Measurements from ENCODE around the gene SORL1. TPM values are rescaled to one million over a fixed set of nuclear protein-coding genes. Genes with fewer than 3 reads are reported as not detected.

Gene SORL1
- total and polyA plus RNA-seq, 2 of the 13 experiments (the other 11 are each of a cell fraction or from before 2014, with no cell fraction given): 21.3 to 148 TPM

DNA sequence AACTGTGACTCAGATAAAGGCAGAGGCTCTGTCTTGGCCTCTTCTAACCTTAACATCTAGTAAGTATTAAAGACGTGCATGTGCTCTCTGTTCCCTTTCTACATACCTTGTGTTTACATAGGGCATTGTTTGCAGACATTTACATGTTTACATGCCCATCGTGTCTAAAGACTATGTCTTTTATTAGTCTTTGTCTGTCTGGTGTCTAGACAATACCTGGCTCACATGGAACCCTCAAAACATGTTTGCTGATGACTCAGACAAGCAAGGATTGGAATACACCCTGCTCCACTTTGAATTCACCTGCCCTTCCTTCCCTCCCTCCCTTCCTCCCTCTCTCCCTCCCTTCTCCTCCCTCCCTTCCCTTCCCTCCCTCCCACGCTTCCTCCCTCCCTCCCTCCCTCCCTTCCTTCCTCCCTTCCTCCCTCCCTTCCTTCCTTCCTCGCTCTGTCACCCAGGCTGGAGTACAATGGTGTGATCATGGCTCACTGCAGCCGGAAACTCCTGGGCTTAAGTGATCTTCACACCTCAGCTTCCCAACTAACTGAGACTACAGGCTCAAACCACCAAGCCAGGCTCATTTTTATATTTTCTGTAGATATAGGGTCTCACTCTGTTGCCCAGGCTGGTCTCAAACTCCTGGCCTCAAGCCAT is 24.4 kb downstream of the SORL1 start (continued):
- TF ChIP-seq, protein P1, sequence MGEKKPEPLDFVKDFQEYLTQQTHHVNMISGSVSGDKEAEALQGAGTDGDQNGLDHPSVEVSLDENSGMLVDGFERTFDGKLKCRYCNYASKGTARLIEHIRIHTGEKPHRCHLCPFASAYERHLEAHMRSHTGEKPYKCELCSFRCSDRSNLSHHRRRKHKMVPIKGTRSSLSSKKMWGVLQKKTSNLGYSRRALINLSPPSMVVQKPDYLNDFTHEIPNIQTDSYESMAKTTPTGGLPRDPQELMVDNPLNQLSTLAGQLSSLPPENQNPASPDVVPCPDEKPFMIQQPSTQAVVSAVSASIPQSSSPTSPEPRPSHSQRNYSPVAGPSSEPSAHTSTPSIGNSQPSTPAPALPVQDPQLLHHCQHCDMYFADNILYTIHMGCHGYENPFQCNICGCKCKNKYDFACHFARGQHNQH (CRISPR knock-in tag; IDR thresholded peaks at IDR 0.05): 0 out of 2 replicates have a peak, but pooled peaks have one; percentile 37
- TF ChIP-seq ZIK1 (CRISPR knock-in tag; IDR thresholded peaks at IDR 0.05; ENCODE audit: borderline replicate concordance, low read depth): no peak
- TF ChIP-seq, protein P2, sequence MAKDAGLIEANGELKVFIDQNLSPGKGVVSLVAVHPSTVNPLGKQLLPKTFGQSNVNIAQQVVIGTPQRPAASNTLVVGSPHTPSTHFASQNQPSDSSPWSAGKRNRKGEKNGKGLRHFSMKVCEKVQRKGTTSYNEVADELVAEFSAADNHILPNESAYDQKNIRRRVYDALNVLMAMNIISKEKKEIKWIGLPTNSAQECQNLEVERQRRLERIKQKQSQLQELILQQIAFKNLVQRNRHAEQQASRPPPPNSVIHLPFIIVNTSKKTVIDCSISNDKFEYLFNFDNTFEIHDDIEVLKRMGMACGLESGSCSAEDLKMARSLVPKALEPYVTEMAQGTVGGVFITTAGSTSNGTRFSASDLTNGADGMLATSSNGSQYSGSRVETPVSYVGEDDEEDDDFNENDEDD (CRISPR knock-in tag; IDR thresholded peaks at IDR 0.05; ENCODE audit: borderline replicate concordance): no peak
- no peak for TF ChIP-seq MBD4 (IDR thresholded peaks at IDR 0.05; ENCODE audit: borderline replicate concordance, low read length)
- TF ChIP-seq, protein P3, sequence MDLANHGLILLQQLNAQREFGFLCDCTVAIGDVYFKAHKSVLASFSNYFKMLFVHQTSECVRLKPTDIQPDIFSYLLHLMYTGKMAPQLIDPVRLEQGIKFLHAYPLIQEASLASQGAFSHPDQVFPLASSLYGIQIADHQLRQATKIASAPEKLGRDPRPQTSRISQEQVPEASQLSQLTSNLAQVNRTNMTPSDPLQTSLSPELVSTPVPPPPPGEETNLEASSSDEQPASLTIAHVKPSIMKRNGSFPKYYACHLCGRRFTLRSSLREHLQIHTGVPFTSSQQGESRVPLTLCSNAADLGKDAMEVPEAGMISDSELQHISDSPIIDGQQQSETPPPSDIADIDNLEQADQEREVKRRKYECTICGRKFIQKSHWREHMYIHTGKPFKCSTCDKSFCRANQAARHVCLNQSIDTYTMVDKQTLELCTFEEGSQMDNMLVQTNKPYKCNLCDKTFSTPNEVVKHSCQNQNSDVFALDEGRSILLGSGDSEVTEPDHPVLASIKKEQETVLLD (CRISPR knock-in tag; IDR thresholded peaks at IDR 0.05; ENCODE audit: low read depth): no peak
- TF ChIP-seq PAX8 (CRISPR knock-in tag; IDR thresholded peaks at IDR 0.05; ENCODE audit: borderline replicate concordance): no peak
- TF ChIP-seq ZNF746 (CRISPR knock-in tag; IDR thresholded peaks at IDR 0.05): peak; percentile 98
- TF ChIP-seq, protein P4, sequence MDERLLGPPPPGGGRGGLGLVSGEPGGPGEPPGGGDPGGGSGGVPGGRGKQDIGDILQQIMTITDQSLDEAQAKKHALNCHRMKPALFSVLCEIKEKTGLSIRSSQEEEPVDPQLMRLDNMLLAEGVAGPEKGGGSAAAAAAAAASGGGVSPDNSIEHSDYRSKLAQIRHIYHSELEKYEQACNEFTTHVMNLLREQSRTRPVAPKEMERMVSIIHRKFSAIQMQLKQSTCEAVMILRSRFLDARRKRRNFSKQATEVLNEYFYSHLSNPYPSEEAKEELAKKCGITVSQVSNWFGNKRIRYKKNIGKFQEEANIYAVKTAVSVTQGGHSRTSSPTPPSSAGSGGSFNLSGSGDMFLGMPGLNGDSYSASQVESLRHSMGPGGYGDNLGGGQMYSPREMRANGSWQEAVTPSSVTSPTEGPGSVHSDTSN (CRISPR knock-in tag; IDR thresholded peaks at IDR 0.05): no peak
- no peak for TF ChIP-seq STAG1 (CRISPR knock-in tag; IDR thresholded peaks at IDR 0.05)
- TF ChIP-seq ERF (CRISPR knock-in tag; IDR thresholded peaks at IDR 0.05): no peak
- TF ChIP-seq KLF13 (CRISPR knock-in tag; IDR thresholded peaks at IDR 0.05): no peak
- no peak for TF ChIP-seq ZNF496 (CRISPR knock-in tag; IDR thresholded peaks at IDR 0.05; ENCODE audit: insufficient replicate concordance)
- 0 out of 2 replicates have a peak, but pooled peaks have one; percentile 66 for TF ChIP-seq PCBP1 (IDR thresholded peaks at IDR 0.05; ENCODE audit: borderline replicate concordance, low read depth, low read length)
- TF ChIP-seq, protein P5, sequence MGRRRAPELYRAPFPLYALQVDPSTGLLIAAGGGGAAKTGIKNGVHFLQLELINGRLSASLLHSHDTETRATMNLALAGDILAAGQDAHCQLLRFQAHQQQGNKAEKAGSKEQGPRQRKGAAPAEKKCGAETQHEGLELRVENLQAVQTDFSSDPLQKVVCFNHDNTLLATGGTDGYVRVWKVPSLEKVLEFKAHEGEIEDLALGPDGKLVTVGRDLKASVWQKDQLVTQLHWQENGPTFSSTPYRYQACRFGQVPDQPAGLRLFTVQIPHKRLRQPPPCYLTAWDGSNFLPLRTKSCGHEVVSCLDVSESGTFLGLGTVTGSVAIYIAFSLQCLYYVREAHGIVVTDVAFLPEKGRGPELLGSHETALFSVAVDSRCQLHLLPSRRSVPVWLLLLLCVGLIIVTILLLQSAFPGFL (CRISPR knock-in tag; IDR thresholded peaks at IDR 0.05): no peak
- TF ChIP-seq CBFB (CRISPR knock-in tag; IDR thresholded peaks at IDR 0.05): no peak
- no peak for TF ChIP-seq HNRNPL (IDR thresholded peaks at IDR 0.05; ENCODE audit: low read depth, low read length)
- TF ChIP-seq ZMYM2 (CRISPR knock-in tag; IDR thresholded peaks at IDR 0.05): no peak
- TF ChIP-seq NR2F1 (CRISPR knock-in tag; IDR thresholded peaks at IDR 0.05): no peak
- TF ChIP-seq RCOR2 (CRISPR knock-in tag; IDR thresholded peaks at IDR 0.05): no peak
- TF ChIP-seq, protein P6, sequence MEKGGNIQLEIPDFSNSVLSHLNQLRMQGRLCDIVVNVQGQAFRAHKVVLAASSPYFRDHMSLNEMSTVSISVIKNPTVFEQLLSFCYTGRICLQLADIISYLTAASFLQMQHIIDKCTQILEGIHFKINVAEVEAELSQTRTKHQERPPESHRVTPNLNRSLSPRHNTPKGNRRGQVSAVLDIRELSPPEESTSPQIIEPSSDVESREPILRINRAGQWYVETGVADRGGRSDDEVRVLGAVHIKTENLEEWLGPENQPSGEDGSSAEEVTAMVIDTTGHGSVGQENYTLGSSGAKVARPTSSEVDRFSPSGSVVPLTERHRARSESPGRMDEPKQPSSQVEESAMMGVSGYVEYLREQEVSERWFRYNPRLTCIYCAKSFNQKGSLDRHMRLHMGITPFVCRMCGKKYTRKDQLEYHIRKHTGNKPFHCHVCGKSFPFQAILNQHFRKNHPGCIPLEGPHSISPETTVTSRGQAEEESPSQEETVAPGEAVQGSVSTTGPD (CRISPR knock-in tag; IDR thresholded peaks at IDR 0.05): no peak
- TF ChIP-seq, protein P7, sequence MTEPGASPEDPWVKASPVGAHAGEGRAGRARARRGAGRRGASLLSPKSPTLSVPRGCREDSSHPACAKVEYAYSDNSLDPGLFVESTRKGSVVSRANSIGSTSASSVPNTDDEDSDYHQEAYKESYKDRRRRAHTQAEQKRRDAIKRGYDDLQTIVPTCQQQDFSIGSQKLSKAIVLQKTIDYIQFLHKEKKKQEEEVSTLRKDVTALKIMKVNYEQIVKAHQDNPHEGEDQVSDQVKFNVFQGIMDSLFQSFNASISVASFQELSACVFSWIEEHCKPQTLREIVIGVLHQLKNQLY (CRISPR knock-in tag; IDR thresholded peaks at IDR 0.05): no peak
- TF ChIP-seq PPARG (CRISPR knock-in tag; conservative IDR thresholded peaks at IDR 0.05): peak; percentile 63; the same call in 1 of the 2 replicates

Data from HepG2 (cell line).